SU-DHL-6 (cell line): Measurements from ENCODE around the gene CUTA.

Source experiments
- H2AFZ ChIP-seq: fragments of 200-600 bp; sonication (generic); 2 replicates; pipeline ENCODE4 v1.6.1; 2014; ENCODE audit warnings: low read depth, mild to moderate bottlenecking, moderate library complexity, mixed read lengths, antibody characterized with exemption, low read length; ENCODE audit not compliant: severe bottlenecking
- H3F3A ChIP-seq: fragments of 200-600 bp; shearing (Covaris generic); 2 replicates; pipeline ENCODE4 v1.6.0; 2016; ENCODE audit warnings: antibody characterized with exemption, mild to moderate bottlenecking; ENCODE audit not compliant: insufficient read depth
- H3K27ac ChIP-seq: fragments of 200-600 bp; sonication (generic); 2 replicates; pipeline ENCODE4 v1.5.1; 2016; ENCODE audit warnings: low read depth, mild to moderate bottlenecking, low read length, moderate library complexity, mixed read lengths
- H3K27me3 ChIP-seq: fragments of 200-600 bp; sonication (generic), shearing (Covaris generic); 2 replicates; pipeline ENCODE4 v1.6.0; 2014; ENCODE audit warnings: mild to moderate bottlenecking, low read length
- H3K36me3 ChIP-seq: fragments of 200-600 bp; sonication (generic); 2 replicates; pipeline ENCODE4 v1.6.1; 2014; ENCODE audit warnings: mild to moderate bottlenecking, low read length, mixed read lengths
- H3K4me2 ChIP-seq: fragments of 300-600, 200-600 bp; shearing (Covaris generic), sonication (generic); 2 replicates; pipeline ENCODE4 v1.6.0; 2014; ENCODE audit warnings: low read length, low read depth, mild to moderate bottlenecking; ENCODE audit not compliant: poor library complexity, severe bottlenecking
- H3K4me3 ChIP-seq: fragments of 200-600 bp; sonication (generic); 2 replicates; pipeline ENCODE4 v1.5.1; 2014; ENCODE audit warnings: antibody characterized with exemption, low read length, mild to moderate bottlenecking, mixed read lengths; ENCODE audit not compliant: insufficient read depth, poor library complexity, severe bottlenecking
- H3K79me2 ChIP-seq: fragments of 200-600 bp; sonication (generic); 2 replicates; pipeline ENCODE4 v1.6.1; 2014; ENCODE audit warnings: mild to moderate bottlenecking, low read length, moderate library complexity; ENCODE audit not compliant: insufficient read depth
- H3K9ac ChIP-seq: fragments of 200-600 bp; sonication (generic); 2 replicates; pipeline ENCODE4 v1.7.0; 2014; ENCODE audit warnings: mild to moderate bottlenecking, low read length
- H3K9me2 ChIP-seq: fragments of 200-600 bp; sonication (generic); replicated peaks from 2 replicates; pipeline ENCODE4 v1.6.1; 2014; ENCODE audit warnings: low read length; ENCODE audit not compliant: insufficient read depth
- H3K9me3 ChIP-seq: fragments of 200-600 bp; sonication (generic); 2 replicates; pipeline ENCODE4 v1.6.1; 2014; ENCODE audit warnings: low read length, mixed read lengths; ENCODE audit not compliant: insufficient read depth
- H4K20me1 ChIP-seq: fragments of 200-600 bp; sonication (generic); 2 replicates; pipeline ENCODE4 v1.6.1; 2014; ENCODE audit warnings: low read depth, mild to moderate bottlenecking, antibody characterized with exemption, low read length, moderate library complexity, mixed read lengths
- CTCF ChIP-seq: fragments of 200-600 bp; sonication (generic); IDR thresholded peaks from one replicate; pipeline ENCODE4 v1.5.1; 2017; ENCODE audit warnings: antibody characterized with exemption, mild to moderate bottlenecking, low read length, moderate library complexity; ENCODE audit not compliant: insufficient read depth, poor library complexity, severe bottlenecking
- EZH2phosphoT487 ChIP-seq: fragments of 200-600 bp; sonication (generic), shearing (Covaris generic); conservative IDR thresholded peaks from 2 replicates; pipeline ENCODE4 v1.6.1; 2018; ENCODE audit warnings: mild to moderate bottlenecking, antibody characterized with exemption, low read length, moderate library complexity, mixed read lengths

CUTA gene

GRCh38 chr6:33432546-33432945 is 14.6 kb upstream of the CUTA start:
- Histone ChIP-seq H3K9me2 (no peaks in the 10 kb centered on the region), H3K79me2 (no peaks in the 10 kb centered on the region), H3K27me3 (no peaks in the 10 kb centered on the region), H4K20me1 (no peaks in the 10 kb centered on the region), H3K9me3 (no peaks in the 10 kb centered on the region), H3K27ac (no peak overlapping the region), H3K9ac (no peak overlapping the region), H3K4me2 (no peak overlapping the region), H2AFZ (no peak overlapping the region), H3K4me3 (no peak overlapping the region), H3F3A (peaks cover 18% of the 10 kb centered on the region), H3K36me3 (no peaks in the 10 kb centered on the region)
- TF ChIP-seq EZH2phosphoT487 (no peak), CTCF (no peak)

DNA sequence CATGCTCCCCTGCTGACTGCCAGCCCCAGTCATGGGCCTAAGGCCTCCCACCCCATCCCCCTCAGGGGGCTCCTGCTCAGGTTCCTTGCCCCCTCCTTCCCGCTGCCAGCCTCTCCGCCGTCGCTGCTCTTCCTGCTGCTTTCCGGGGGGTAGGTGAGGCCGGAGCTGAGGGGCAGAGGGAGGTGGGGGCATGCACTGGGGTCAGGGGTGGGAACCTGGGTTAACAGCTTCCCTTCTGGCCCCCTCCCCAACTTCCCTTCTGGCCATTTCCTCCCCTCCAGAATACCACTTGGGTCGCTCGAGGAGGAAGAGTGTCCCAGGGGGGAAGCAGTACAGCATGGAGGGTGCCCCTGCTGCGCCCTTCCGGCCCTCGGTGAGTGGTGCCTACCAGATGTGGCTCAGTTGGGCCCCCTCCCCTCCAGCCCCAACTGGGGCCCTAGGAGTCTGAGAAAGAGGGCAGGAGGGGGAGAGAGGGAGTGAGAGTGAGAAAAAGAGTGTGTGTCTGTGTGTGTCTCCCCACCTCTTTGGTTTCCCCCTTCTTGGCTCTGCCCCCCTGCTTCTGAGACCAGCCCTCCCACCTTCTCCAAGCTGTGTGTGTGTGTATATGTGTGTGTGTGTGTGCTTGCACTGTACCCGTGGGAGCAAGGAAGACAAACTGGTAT is 14.1 kb upstream of the CUTA start:
- H3K4me2 ChIP-seq, result no peak overlapping the region
- H3K9ac ChIP-seq, result no peak overlapping the region
- H3K4me3 ChIP-seq, result no peak overlapping the region
- no peaks in the 10 kb centered on the region for H3K79me2 ChIP-seq
- H3K27me3 ChIP-seq, result no peaks in the 10 kb centered on the region
- no peaks in the 10 kb centered on the region for H3K9me3 ChIP-seq
- peaks cover 18% of the 10 kb centered on the region for H3F3A ChIP-seq
- no peak overlapping the region for H2AFZ ChIP-seq
- no peaks in the 10 kb centered on the region for H3K9me2 ChIP-seq
- no peaks in the 10 kb centered on the region for H4K20me1 ChIP-seq
- no peak overlapping the region for H3K27ac ChIP-seq
- TF ChIP-seq EZH2phosphoT487 (no peak), CTCF (no peak)
- no peaks in the 10 kb centered on the region for H3K36me3 ChIP-seq

DNA sequence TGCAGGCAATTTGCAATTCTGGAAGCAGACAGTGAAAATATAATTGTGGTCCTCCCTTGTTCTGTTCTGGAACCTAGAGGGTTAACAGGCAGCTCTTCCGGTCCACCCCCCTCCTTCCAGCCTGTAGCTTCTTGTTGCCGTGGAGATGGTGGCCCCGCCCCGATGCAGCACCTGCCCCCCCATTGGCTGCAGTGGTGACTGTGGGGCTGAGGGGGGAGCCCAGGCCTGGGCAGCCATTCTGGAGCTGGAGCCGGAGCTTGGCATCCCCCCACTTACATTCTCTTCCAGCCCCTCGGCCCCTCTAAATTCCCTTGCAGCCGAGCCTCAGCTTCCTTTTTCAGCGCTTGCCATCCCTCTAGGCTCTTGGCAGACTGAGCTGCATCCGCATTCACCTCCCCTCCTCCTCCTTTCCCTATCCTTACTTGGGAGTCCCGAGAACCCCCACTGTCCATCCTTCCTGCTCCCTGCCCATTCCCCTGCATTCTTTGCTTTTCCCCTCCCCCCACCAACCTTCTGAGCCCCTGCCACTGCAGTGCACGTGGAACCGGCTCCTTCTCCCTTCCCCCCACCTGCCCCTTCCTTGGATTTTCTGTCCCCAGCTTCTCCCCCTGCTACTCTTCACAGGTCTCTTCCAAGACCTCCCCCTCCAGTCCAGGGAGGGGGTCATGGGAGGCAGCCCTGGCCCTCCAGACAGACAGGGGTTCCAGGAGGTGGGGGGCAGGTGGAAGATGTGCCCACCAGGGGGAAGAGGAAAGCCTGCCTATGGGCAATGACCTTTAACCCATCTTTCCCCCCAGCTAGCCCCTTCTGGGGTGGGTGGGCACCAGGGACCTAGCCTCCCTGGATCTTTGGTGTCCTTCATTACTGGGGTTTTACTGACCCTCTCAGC is 13.3 kb upstream of the CUTA start:
- H4K20me1 ChIP-seq, result no peaks in the 10 kb centered on the region
- no peaks in the 10 kb centered on the region for H3K79me2 ChIP-seq
- peaks cover 20% of the 10 kb centered on the region for H3F3A ChIP-seq
- no peak overlapping the region for H3K9ac ChIP-seq
- H2AFZ ChIP-seq, result no peak overlapping the region
- H3K4me3 ChIP-seq, result no peak overlapping the region
- H3K9me2 ChIP-seq, result no peaks in the 10 kb centered on the region
- H3K9me3 ChIP-seq, result no peaks in the 10 kb centered on the region
- no peak overlapping the region for H3K27ac ChIP-seq
- no peak for TF ChIP-seq EZH2phosphoT487
- no peak for TF ChIP-seq CTCF
- no peaks in the 10 kb centered on the region for H3K27me3 ChIP-seq
- H3K36me3 ChIP-seq, result no peaks in the 10 kb centered on the region
- H3K4me2 ChIP-seq, result no peak overlapping the region
